ENCODE data around the gene MRPL53. TPM values are rescaled to one million over a fixed set of nuclear protein-coding genes. Genes with fewer than 3 reads are reported as not detected.

Gene MRPL53
- total and polyA plus RNA-seq, 2 donors from 2014 or later, result 85.1 to 157 TPM

GRCh38 chr2:74439803-74440377 is 32.6 kb downstream of the MRPL53 start:
- Histone ChIP-seq H3K27me3 (ENCODE audit: control insufficient read depth, insufficient read depth, low read length) (no peaks in the 10 kb centered on the region), H3K27ac (ENCODE audit: low read depth in 2 of 2, low read length in 2 of 2) (peak overlapping the region; percentile 34 to 95), H3K4me1 (ENCODE audit: control insufficient read depth in 2 of 3, insufficient read depth in 2 of 3, low read depth in 1 of 3, low read length in 3 of 3) (peaks cover 9 to 20% (median 19%) of the 10 kb centered on the region in 3 donors), H3K36me3 (ENCODE audit: control insufficient read depth in 2 of 3, insufficient read depth in 3 of 3, low read length in 3 of 3) (no peaks in the 10 kb centered on the region), H3K9me3 (ENCODE audit: control insufficient read depth in 2 of 3, insufficient read depth in 1 of 3, low read length in 3 of 3) (no peaks in the 10 kb centered on the region), H3K4me3 (ENCODE audit: low read length in 3 of 3) (peak overlapping the region; percentile 66 to 85 (median 73)), H3K9ac (ENCODE audit: low read length in 3 of 3) (peak overlapping the region; percentile 4 to 85 (median 51))
- intact Hi-C loops (cut with DNase I), result no loop called here
- FAIRE-seq (no peak), DNase-seq (peak; percentile 67 to 90 (median 85))
- no peak for TF ChIP-seq CTCF (IDR thresholded peaks at IDR 0.05; ENCODE audit: borderline replicate concordance, extremely low read depth, insufficient read depth)

GRCh38 chr2:74439373-74439772 is 33.1 kb downstream of the MRPL53 start:
- Histone ChIP-seq H3K9me3 (ENCODE audit: control insufficient read depth in 2 of 3, insufficient read depth in 1 of 3, low read length in 3 of 3) (no peaks in the 10 kb centered on the region), H3K27ac (ENCODE audit: low read depth in 2 of 2, low read length in 2 of 2) (no peak overlapping the region), H3K27me3 (ENCODE audit: control insufficient read depth, insufficient read depth, low read length) (no peaks in the 10 kb centered on the region), H3K9ac (ENCODE audit: low read length in 3 of 3) (peak overlapping the region; percentile 27 to 85 (median 51)), H3K4me3 (ENCODE audit: low read length in 3 of 3) (peak overlapping the region; percentile 66 to 85 (median 73)), H3K36me3 (ENCODE audit: control insufficient read depth in 2 of 3, insufficient read depth in 3 of 3, low read length in 3 of 3) (no peaks in the 10 kb centered on the region), H3K4me1 (ENCODE audit: control insufficient read depth in 2 of 3, insufficient read depth in 2 of 3, low read depth in 1 of 3, low read length in 3 of 3) (peaks cover 9 to 19% (median 17%) of the 10 kb centered on the region in 3 donors)
- intact Hi-C loops (cut with DNase I), result no loop called here
- no peak for TF ChIP-seq CTCF (IDR thresholded peaks at IDR 0.05; ENCODE audit: borderline replicate concordance, extremely low read depth, insufficient read depth)
- FAIRE-seq (no peak), DNase-seq (no peak)

GRCh38 chr2:74438248-74438647 is 34.2 kb downstream of the MRPL53 start:
- Histone ChIP-seq H3K4me3 (ENCODE audit: low read length in 3 of 3) (no peak overlapping the region), H3K27me3 (ENCODE audit: control insufficient read depth, insufficient read depth, low read length) (no peaks in the 10 kb centered on the region), H3K4me1 (ENCODE audit: control insufficient read depth in 2 of 3, insufficient read depth in 2 of 3, low read depth in 1 of 3, low read length in 3 of 3) (peaks cover 9 to 19% (median 12%) of the 10 kb centered on the region in 3 donors), H3K27ac (ENCODE audit: low read depth in 2 of 2, low read length in 2 of 2) (no peak overlapping the region), H3K9me3 (ENCODE audit: control insufficient read depth in 2 of 3, insufficient read depth in 1 of 3, low read length in 3 of 3) (no peaks in the 10 kb centered on the region), H3K9ac (ENCODE audit: low read length in 3 of 3) (no peak overlapping the region), H3K36me3 (ENCODE audit: control insufficient read depth in 2 of 3, insufficient read depth in 3 of 3, low read length in 3 of 3) (no peaks in the 10 kb centered on the region)
- no peak for TF ChIP-seq CTCF (IDR thresholded peaks at IDR 0.05; ENCODE audit: borderline replicate concordance, extremely low read depth, insufficient read depth)
- intact Hi-C loops (cut with DNase I), result no loop called here
- FAIRE-seq (no peak), DNase-seq (no peak)

All from kidney (tissue), 14 donors.